Middle frontal gyrus (tissue), 1 donor: ENCODE measurements around the gene MS4A15.
"Not testable (repeated sequence)": the region's sequence is repeated elsewhere in the genome, so short reads cannot be mapped to it uniquely, and the experiment has no call there.

ENCODE experiments used
- DNase-seq: peaks from one replicate; pipeline ENCODE4 v3.0.0-alpha.2; 2015; ENCODE audit warnings: low spot score; ENCODE audit errors: extremely low spot score

The MS4A15 gene

DNA sequence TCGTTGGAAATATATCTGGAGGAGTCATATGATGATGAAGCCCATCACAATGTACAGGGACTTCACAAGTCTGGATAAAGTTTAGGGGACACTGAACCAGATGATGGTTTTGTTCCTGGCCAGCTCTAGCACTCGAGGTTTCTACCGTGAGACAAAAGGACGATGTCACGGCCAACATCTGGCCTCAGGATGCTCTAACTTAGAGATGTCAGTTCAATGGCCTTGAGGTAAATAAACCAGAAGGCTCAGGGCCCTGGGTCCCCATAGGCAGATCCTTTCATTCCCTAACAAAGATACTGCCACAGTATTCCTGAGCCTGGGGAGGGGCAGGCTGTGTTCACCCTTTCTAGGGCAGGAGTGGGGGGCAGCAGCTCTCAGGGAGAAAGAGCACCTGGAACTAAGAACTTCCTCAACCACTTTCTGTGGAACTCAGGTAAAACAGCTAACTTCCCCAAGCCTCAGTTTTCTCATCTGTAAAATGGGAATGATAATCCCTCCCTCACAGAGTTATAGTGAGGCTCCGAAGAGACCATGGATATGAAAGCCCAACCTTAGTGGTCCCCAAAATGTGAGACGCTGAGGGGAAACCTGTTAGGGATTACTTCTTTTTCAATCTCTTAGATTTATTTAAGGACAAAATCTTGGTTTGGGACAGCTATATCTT, 46.7 kb downstream of the MS4A15 start:
- DNase-seq, result no peak

DNA sequence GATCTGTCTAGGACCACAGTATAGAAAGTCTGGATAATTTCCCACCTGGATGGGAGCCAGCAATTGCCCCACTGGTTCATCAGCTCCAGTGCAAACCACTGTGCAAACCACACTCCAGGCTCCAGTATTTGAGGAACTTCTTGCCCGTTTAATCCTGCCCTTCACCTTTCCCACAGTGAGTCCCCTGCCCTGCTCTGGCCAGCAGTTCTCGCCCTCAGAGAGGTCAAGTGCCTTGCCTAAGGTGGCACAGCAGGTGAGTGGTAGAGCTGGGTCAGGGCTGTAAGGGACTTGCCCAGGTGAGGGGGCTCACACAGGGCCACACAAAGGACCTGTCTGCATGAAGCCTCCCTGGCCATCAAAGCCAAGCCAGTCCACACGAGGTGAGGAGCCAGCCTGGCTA, 52.6 kb downstream of the MS4A15 start:
- DNase-seq, result no peak

DNA sequence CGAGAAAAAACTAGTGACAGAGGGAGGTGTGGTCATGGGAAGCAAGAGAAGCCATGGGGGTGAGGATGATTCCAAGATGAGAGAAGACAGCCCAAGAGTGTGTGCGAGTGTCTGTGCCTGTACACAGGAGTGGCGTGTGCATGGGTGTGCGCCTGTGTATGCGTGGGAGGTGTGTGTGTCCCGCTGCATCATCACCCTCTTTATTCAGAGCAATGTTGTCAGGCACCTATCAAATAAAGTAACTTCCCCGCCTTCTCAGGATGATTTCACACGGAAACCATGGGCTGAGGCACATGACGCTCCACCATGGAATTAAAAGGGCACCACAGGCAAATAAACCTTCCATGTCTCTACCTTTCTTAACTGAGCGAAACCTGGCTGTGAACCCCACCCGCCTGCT, 53.0 kb downstream of the MS4A15 start:
- DNase-seq, result no peak

DNA sequence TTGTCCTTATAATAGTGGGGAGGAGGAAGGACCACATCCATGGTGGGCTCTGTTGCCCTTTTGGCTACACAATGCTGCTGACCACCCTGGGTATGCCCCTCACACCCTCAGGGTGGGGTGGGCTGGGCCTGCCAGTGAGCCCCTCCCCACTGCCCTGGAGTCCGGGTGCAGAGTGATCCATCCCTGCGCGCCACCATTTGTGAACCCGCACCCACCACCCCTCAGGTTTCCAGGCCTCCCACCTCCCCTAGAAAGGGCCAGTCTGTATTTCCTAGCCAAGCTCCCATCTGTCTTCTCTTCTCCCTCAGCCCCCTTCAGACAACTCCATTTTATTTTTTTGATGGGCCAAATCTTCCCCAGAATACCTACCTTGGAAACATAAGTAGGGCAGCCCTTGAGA, 53.5 kb downstream of the MS4A15 start:
- no peak for DNase-seq

DNA sequence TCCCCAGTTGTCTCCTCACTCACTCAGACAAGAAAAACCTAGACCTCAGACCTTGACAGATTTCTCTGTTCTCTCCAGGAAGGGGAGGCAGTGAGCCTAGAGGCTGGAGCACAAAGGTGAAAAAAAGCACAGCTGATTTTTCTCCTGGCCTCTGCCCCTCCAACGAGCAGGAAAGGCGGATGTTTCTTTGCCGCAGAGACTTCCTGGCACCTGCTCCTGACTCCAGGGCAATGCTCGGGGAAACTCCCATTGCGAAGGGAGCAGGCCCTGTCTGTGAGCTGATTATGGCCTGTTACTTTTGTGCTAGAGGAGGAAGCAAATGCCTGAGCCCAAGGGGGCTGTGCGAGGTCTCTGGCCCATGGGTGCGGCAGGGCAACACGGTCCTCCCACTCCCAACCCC, 53.9 kb downstream of the MS4A15 start:
- no peak for DNase-seq

DNA sequence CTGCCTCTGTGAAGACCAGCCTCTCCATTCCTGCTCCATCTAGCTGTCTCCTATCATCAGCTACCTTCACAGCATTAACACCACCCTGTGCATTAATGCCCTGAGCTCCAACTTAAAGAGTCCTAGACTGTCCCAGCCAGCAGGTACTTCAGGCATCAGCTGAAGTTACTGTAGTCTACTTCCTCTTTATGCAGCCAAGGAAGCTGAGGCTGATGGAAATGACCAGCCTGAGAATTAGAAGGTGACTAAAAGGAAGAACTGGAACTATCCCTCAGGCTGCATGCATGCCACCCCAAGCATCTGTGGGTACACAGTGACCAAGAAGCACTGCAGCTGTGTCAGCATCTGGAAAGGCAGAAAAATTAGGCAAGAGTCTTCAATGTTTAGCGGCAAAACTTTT, 56.7 kb downstream of the MS4A15 start:
- DNase-seq, result no peak

DNA sequence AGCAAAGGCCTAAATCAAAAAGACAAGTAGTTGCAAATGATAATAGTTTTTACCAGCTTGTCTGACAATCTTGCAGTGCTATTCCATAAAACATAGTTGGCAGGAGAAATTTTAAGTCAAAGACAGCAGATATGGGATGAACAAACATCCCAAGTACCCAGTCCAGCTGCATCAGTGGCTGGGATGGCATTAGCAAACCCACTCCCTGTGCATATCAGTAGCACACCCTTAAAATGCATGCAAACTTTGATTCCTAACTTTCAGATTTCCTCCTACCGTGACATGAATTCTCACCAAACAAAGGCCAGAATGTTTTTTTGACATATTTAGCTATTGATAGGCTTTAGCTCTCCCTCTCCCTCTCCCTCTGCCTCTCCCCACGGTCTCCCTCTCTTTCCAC, 57.4 kb downstream of the MS4A15 start:
- no peak for DNase-seq

DNA sequence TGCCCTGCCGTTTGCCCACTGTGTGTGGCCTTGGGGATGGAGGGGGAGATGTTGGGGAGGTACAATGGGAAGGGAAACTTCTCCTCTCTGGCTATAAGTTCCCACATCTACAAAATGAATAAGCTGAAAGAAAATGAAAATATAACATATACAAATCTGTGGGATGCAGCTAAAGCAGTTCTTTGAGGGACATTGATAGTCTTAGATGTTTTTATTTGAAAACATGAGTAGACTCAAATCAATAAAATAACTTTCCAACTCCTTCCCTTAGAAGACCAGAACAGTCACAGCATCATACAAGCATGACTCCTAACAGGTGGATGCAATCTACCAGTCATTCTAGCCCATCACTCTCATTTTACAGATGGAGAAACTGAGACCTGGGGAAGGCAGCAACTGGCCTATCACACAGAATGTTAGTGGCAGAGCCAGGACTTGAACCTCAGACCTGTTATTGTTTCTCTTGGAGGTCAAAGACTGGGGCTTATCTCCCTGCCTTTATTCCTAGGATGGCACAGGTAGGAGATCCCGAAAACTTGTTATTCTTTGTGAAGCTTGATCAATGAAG, 60.0 kb downstream of the MS4A15 start:
- no peak for DNase-seq

DNA sequence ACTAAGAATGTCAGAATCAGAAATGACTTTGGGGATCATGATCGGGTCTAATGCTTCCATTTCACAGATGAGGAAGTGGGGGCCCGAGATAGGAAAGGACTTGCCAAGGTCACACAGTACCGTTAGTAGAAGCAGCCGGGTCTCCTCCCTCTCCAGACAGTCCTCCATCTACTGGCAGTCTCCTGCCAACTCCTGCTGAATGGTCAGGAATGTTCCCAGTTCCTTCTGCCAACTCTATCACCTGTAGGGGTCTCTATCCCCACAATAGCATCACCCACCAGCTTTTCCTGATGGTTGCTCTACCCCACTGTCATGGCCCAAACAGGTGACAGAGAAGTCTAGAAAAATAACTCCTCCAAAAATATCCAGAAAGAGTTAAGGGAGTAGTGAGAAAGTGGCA, 61.4 kb downstream of the MS4A15 start:
- no peak for DNase-seq

DNA sequence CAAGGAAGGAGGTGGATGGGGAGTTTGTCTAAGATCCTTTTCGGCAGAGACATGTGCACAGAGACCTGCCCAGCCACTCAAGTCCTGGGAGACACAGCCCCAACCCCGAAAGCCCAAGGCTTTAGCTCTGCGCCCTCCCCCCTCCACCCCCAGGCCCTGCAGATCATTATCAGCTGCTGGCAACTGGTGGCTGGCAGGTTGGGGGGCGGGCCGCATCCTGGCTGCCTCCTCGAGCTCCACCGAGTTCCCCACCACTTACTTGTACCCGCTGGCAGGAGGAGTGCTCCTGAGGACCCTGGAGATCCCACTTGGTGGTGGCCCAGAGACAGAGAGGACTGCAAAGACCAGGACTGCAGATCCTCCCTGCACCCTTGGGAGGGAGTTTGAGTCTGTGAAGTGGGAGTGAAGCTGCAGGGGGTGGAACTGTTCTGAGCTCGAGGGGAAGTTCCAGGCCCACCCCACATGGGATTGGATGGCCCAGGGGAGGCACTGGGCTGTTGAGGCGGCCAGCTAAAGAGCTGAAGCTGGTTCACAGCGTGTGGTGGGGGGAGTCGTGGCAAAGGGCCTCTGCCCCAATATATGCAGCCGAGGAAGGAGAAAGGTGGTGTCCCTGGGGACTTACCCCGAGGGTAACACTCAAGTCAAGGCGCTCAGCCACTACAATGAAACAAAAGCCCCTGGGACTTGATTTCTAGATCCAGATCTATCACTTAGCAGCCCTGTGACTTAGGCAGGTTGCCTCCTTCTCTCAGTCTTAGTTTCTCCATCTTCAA, 65.3 kb downstream of the MS4A15 start:
- no peak for DNase-seq

DNA sequence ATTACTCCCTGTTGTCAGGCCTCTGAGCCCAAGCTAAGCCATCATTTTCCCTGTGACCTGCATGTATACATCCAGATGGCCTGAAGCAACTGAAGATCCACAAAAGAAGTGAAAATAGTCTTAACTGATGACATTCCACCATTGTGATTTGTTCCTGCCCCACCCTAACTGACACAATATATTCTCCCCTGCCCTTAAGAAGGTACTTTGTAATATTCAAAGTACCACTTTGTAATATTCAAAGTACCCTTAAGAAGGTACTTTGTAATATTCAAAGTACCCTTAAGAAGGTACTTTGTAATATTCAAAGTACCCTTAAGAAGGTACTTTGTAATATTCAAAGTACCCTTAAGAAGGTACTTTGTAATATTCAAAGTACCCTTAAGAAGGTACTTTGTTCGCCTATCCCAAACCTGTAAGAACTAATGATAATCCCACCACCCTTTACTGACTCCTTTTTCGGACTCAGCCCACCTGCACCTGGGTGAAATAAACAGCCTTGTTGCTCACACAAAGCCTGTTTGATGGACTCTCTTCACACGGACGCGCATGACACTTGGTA, 67.2 kb downstream of the MS4A15 start:
- not testable (repeated sequence) for DNase-seq

DNA sequence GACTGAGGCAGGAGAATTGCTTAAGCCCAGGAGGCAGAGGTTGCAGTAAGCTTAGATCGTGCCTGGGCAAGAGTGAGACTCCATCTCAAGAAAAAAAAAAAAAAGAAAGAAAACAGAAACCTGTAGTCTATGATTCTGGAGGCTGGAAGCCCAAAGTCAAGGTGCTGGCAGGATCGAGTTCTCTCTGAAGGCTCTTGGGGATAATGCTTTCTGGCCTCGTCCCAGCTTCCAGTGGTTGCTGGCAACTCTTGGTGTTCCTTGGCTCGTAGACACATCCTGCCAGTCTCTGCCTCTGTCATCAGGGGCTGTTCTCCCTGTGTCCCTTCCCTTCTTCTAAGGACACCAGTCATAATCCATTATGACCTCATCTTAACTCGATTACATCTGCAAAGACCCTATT, 68.5 kb downstream of the MS4A15 start:
- DNase-seq, result no peak

DNA sequence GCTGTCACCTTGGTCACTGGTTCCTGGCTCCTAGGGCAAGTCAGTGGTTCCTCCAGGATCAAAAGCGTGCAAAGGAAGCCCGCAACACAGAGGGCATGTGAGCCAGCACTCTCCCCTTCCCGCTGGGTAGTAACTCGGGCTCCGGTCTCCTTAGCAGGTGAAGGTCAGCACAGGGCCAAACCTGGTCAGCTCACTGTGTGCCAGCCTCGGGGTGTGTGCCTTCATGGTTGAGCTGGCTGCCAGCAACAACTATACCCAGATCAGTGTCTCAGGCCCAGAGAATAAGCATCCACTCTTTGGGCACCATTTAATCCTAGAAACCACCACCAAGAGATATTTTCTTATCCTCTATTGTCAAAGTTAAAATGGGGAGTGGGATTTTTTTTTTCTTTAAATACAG, 69.1 kb downstream of the MS4A15 start:
- DNase-seq, result no peak
